A549 (cell line): ENCODE measurements around the gene CNTN5.

ENCODE experiments used
- BHLHE40 ChIP-seq: IDR thresholded peaks from 2 replicates; pipeline ENCODE4 v1.6.1; 2012; ENCODE audit warnings: low read depth, low read length, inconsistent platforms
- CEBPB ChIP-seq, 2 experiments: fragments of >200 bp in 1 of 2; sonication (Bioruptor Twin) in 1 of 2; formaldehyde crosslinking in 1 of 2; IDR thresholded peaks; 2 replicates each; pipeline ENCODE4 v1.6.1; 2012 to 2016
- EP300 ChIP-seq, 2 experiments: fragments of >200 bp; sonication (Bioruptor Twin); formaldehyde crosslinking; IDR thresholded peaks; 2 replicates in 1 of 2; 3 replicates in 1 of 2; pipeline ENCODE4 v1.6.1; 2016 to 2017
- ESRRA ChIP-seq: fragments of 150-350 bp; IDR thresholded peaks from 2 replicates; pipeline ENCODE4 v1.6.1; 2014; ENCODE audit warnings: mild to moderate bottlenecking, low read length, borderline replicate concordance
- MAFK ChIP-seq: fragments of 450-650 bp; IDR thresholded peaks from 2 replicates; pipeline ENCODE4 v1.6.1; 2014; ENCODE audit not compliant: partially characterized antibody
- POLR2AphosphoS2 ChIP-seq: conservative IDR thresholded peaks from 2 replicates; pipeline ENCODE4 v1.6.1; 2012; ENCODE audit warnings: low read length, improper control_type of control experiment, inconsistent platforms
- RNF2 ChIP-seq: fragments of 200-600 bp; sonication (generic); IDR thresholded peaks from 2 replicates; pipeline ENCODE4 v1.6.1; 2016; ENCODE audit warnings: low read depth, mild to moderate bottlenecking, antibody characterized with exemption, moderate library complexity, borderline replicate concordance
- TP53 ChIP-seq: fragments of 250-450 bp; sonication (Bioruptor Pico); IDR thresholded peaks from 2 replicates; pipeline ENCODE4 v1.5.0; 2021; ENCODE audit warnings: mild to moderate bottlenecking, moderate library complexity
- ZFP36 ChIP-seq: fragments of 450-650 bp; IDR thresholded peaks from 2 replicates; pipeline ENCODE4 v1.6.1; 2014; ENCODE audit warnings: borderline replicate concordance; ENCODE audit not compliant: partially characterized antibody
- TF ChIP-seq, protein P1 (sequence below): fragments of >200 bp; sonication (Bioruptor Twin); formaldehyde crosslinking; IDR thresholded peaks from 3 replicates; pipeline ENCODE4 v1.5.1; 2016
- TF ChIP-seq, protein P2 (sequence below): IDR thresholded peaks from 2 replicates; pipeline ENCODE4 v1.6.1; 2012
- TF ChIP-seq, protein P3 (sequence below): fragments of 200-600 bp; sonication (generic); IDR thresholded peaks from 2 replicates; pipeline ENCODE4 v1.6.1; 2016; ENCODE audit warnings: antibody characterized with exemption, mild to moderate bottlenecking, moderate library complexity
- TF ChIP-seq, protein P4 (sequence below): fragments of >200 bp; sonication (Bioruptor Twin); formaldehyde crosslinking; IDR thresholded peaks from 2 replicates; pipeline ENCODE4 v1.6.1; 2016
- TF ChIP-seq, protein P5 (sequence below): fragments of 250-450 bp; sonication (Bioruptor Pico); IDR thresholded peaks from 2 replicates; pipeline ENCODE4 v1.5.0; 2021; ENCODE audit warnings: mild to moderate bottlenecking, moderate library complexity, borderline replicate concordance

DNA sequence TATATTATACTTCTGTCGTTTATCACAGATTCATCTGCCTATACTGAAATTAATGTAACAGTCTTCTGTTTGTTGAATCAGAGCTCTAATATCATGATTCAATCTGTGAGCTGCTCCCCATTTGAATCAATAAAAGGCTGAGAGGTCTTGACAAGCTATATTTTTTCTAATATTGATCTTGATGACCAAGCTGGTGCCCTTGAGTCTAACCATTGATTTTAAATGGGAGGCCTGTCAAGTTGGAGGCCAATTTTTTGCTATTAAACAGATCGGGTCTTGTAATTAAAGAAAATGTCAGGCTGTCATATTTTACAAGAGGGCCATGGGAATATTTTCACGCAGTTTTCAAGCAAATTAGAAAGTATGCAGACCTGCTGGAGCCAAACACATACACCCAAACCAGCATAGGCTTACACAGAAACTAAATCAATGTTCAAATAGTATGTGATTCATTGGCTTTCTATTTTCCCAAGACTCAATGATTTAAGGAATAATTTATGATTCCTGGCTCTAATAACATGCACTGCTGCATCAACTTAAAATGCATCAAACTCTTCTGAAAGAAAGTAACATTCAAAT lies 286.9 kb downstream of the CNTN5 start:
- TF ChIP-seq, protein P1, sequence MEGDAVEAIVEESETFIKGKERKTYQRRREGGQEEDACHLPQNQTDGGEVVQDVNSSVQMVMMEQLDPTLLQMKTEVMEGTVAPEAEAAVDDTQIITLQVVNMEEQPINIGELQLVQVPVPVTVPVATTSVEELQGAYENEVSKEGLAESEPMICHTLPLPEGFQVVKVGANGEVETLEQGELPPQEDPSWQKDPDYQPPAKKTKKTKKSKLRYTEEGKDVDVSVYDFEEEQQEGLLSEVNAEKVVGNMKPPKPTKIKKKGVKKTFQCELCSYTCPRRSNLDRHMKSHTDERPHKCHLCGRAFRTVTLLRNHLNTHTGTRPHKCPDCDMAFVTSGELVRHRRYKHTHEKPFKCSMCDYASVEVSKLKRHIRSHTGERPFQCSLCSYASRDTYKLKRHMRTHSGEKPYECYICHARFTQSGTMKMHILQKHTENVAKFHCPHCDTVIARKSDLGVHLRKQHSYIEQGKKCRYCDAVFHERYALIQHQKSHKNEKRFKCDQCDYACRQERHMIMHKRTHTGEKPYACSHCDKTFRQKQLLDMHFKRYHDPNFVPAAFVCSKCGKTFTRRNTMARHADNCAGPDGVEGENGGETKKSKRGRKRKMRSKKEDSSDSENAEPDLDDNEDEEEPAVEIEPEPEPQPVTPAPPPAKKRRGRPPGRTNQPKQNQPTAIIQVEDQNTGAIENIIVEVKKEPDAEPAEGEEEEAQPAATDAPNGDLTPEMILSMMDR = no peak
- TF ChIP-seq POLR2AphosphoS2 (no peak), MAFK (no peak), ESRRA (no peak), BHLHE40 (no peak), RNF2 (no peak), ZFP36 (no peak), EP300 (IDR thresholded peaks at IDR 0.05) (no peak), CEBPB (IDR thresholded peaks at IDR 0.05) (no peak), TP53 (CRISPR knock-in tag) (no peak)
- TF ChIP-seq, protein P2, sequence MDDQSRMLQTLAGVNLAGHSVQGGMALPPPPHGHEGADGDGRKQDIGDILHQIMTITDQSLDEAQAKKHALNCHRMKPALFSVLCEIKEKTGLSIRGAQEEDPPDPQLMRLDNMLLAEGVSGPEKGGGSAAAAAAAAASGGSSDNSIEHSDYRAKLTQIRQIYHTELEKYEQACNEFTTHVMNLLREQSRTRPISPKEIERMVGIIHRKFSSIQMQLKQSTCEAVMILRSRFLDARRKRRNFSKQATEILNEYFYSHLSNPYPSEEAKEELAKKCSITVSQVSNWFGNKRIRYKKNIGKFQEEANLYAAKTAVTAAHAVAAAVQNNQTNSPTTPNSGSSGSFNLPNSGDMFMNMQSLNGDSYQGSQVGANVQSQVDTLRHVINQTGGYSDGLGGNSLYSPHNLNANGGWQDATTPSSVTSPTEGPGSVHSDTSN = no peak
- TF ChIP-seq, protein P3, sequence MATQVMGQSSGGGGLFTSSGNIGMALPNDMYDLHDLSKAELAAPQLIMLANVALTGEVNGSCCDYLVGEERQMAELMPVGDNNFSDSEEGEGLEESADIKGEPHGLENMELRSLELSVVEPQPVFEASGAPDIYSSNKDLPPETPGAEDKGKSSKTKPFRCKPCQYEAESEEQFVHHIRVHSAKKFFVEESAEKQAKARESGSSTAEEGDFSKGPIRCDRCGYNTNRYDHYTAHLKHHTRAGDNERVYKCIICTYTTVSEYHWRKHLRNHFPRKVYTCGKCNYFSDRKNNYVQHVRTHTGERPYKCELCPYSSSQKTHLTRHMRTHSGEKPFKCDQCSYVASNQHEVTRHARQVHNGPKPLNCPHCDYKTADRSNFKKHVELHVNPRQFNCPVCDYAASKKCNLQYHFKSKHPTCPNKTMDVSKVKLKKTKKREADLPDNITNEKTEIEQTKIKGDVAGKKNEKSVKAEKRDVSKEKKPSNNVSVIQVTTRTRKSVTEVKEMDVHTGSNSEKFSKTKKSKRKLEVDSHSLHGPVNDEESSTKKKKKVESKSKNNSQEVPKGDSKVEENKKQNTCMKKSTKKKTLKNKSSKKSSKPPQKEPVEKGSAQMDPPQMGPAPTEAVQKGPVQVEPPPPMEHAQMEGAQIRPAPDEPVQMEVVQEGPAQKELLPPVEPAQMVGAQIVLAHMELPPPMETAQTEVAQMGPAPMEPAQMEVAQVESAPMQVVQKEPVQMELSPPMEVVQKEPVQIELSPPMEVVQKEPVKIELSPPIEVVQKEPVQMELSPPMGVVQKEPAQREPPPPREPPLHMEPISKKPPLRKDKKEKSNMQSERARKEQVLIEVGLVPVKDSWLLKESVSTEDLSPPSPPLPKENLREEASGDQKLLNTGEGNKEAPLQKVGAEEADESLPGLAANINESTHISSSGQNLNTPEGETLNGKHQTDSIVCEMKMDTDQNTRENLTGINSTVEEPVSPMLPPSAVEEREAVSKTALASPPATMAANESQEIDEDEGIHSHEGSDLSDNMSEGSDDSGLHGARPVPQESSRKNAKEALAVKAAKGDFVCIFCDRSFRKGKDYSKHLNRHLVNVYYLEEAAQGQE = no peak
- TF ChIP-seq, protein P4, sequence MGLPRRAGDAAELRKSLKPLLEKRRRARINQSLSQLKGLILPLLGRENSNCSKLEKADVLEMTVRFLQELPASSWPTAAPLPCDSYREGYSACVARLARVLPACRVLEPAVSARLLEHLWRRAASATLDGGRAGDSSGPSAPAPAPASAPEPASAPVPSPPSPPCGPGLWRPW = no peak
- TF ChIP-seq, protein P5, sequence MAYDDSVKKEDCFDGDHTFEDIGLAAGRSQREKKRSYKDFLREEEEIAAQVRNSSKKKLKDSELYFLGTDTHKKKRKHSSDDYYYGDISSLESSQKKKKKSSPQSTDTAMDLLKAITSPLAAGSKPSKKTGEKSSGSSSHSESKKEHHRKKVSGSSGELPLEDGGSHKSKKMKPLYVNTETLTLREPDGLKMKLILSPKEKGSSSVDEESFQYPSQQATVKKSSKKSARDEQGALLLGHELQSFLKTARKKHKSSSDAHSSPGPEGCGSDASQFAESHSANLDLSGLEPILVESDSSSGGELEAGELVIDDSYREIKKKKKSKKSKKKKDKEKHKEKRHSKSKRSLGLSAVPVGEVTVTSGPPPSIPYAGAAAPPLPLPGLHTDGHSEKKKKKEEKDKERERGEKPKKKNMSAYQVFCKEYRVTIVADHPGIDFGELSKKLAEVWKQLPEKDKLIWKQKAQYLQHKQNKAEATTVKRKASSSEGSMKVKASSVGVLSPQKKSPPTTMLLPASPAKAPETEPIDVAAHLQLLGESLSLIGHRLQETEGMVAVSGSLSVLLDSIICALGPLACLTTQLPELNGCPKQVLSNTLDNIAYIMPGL (CRISPR knock-in tag) = no peak
